Adrenal gland (tissue), 5 donors: ENCODE data around the gene SGIP1.

Experiments used
- POLR2A ChIP-seq, 2 donors: fragments of 450-650 bp; IDR thresholded peaks; one replicate each; pipeline ENCODE4 v1.6.1; 2017; ENCODE audit warnings: antibody characterized with exemption in 2 of 2, mild to moderate bottlenecking in 2 of 2, moderate library complexity in 1 of 2
- TF ChIP-seq, protein P1 (sequence below), 6 experiments: fragments of 450-650 bp in 4 of 6; fragments of 200-600 bp in 2 of 6; sonication (generic) in 1 of 6; IDR thresholded peaks; 1 replicate in 5 of 6; 2 replicates in 1 of 6; pipeline versions ENCODE4 v1.5.1 to v1.8.0; 2016 to 2021; ENCODE audit warnings: antibody characterized with exemption in 6 of 6, mild to moderate bottlenecking in 2 of 6, moderate library complexity in 1 of 6
- donor health status: DM: no; HTN: no; CAD: no.

DNA sequence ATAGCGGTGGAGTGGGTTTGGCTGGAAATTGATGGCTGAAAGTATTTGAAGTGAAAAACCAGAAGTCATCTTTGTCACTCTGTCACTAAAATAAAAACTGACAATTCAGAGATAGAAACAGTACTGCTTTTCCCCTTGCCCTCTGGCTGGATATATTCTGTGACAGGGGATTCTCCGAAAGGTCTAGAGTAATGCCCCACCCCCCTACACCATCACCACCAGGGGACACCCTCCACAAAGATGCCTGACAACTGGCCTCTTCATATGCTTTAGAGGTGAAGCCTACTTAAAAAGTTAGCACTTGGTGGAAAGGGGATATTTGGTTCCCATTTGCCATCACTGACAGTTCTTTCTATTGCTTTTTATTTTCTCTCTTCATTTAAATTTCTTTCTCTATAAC is 73.5 kb downstream of the SGIP1 start:
- no peak for TF ChIP-seq POLR2A (IDR thresholded peaks at IDR 0.05)
- TF ChIP-seq, protein P1, sequence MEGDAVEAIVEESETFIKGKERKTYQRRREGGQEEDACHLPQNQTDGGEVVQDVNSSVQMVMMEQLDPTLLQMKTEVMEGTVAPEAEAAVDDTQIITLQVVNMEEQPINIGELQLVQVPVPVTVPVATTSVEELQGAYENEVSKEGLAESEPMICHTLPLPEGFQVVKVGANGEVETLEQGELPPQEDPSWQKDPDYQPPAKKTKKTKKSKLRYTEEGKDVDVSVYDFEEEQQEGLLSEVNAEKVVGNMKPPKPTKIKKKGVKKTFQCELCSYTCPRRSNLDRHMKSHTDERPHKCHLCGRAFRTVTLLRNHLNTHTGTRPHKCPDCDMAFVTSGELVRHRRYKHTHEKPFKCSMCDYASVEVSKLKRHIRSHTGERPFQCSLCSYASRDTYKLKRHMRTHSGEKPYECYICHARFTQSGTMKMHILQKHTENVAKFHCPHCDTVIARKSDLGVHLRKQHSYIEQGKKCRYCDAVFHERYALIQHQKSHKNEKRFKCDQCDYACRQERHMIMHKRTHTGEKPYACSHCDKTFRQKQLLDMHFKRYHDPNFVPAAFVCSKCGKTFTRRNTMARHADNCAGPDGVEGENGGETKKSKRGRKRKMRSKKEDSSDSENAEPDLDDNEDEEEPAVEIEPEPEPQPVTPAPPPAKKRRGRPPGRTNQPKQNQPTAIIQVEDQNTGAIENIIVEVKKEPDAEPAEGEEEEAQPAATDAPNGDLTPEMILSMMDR (IDR thresholded peaks at IDR 0.05), result no peak
